ENCODE data around the gene ADPGK. TPM values are rescaled to one million over a fixed set of nuclear protein-coding genes. Genes with fewer than 3 reads are reported as not detected.

Gene ADPGK
- total and polyA plus RNA-seq, 5 donors from 2014 or later, result 66.3 to 99.0 (median 87.1) TPM

DNA sequence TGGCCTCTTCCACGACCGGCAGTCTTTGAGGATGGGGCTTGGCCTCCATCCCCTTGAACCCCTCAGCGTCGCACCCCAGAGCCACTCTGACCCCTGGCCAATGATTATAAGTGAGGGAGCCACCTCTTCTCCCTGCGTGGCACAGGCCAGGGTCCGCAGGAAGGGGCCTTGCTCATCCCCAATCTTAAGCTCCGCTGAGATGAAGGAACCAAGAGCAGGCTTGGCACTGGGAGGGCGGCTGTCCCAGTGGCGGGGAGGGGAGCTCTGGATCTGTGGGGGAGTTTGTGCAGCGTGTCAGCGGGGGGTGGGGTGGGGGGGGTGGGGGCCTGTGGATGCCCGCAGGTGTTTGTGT is 13.8 kb upstream of the ADPGK start:
- ATAC-seq (ENCODE audit: low read depth in 2 of 2), result no peak
- H3K4me1 ChIP-seq (ENCODE audit: control insufficient read depth, insufficient read depth, low read length, poor library complexity, severe bottlenecking), result peaks cover 13% of the 10 kb centered on the region
- no peaks in the 10 kb centered on the region for H3K9me3 ChIP-seq (ENCODE audit: control insufficient read depth in 2 of 2, low read length in 2 of 2)
- H3K36me3 Mint-ChIP-seq, result no peaks in the 10 kb centered on the region
- peaks cover 0 to 14% (median 8%) of the 10 kb centered on the region in 4 donors for H3K4me1 Mint-ChIP-seq
- no peak overlapping the region for H3K27ac ChIP-seq (ENCODE audit: insufficient read depth, low read length, poor library complexity, severe bottlenecking)
- peaks cover 60% of the 10 kb centered on the region for H3K27me3 Mint-ChIP-seq
- no peaks in the 10 kb centered on the region for H3K36me3 ChIP-seq (ENCODE audit: control insufficient read depth, insufficient read depth, low read length)
- no peak for DNase-seq
- H3K9me3 Mint-ChIP-seq, result peaks cover 0 to 2% (median 0%) of the 10 kb centered on the region in 7 donors
- no peak overlapping the region for H3K4me3 ChIP-seq (ENCODE audit: low read depth, low read length)
- H3K27ac Mint-ChIP-seq, result no peak overlapping the region
- H3K4me3 Mint-ChIP-seq, result peak overlapping the region in 3 of 4 donors; percentile 42 to 63 (median 59)
- peaks cover 15% of the 10 kb centered on the region for H3K27me3 ChIP-seq (ENCODE audit: control insufficient read depth, insufficient read depth, low read length)

DNA sequence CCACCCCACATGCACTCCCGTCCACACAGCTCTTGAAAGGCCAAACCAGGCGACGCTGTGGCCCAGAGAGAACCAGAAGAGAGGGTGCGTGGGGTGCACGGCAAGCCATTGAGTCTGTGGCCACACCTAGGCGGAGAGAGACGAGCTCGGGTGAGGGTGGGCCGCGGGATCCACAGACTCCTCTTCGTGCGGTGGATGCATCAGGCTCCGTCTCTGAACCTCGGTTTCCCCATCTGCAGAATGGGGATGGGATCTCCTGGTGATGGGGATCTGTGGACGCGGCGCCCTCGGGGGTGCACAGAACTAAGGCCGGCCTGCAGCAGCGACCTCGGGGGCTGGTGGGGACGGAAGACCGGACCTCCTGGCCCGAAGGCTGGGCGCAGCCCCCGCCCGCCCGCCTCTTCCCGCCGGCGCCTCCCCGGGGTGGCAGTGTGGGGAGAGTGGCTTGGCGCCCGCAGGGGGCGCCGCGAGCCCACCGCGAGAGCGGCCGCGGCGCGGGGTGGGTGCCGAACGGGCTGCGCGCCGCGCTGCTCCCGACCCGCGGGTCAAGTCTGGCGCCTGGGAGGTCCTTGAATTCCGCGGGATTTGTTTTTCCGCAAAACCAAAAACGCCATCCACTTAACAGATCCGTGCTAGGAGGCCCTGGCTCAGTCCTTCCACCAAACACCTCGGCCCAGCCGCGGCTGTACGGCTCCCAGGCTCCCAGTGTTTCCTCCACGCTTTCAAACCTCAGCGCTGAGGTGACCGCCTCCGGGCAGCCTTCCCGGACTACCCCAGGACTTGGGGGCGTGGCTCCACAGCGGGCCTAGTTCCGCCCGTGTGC is 13.2 kb upstream of the ADPGK start:
- peak in 2 of 3 donors; percentile 21 to 22 for DNase-seq
- peaks cover 58% of the 10 kb centered on the region for H3K27me3 Mint-ChIP-seq
- peaks cover 0 to 2% (median 0%) of the 10 kb centered on the region in 7 donors for H3K9me3 Mint-ChIP-seq
- peak overlapping the region in 1 of 3 donors; percentile 87 for H3K27ac Mint-ChIP-seq
- H3K4me3 ChIP-seq (ENCODE audit: low read depth, low read length), result peak overlapping the region; percentile 38
- peak; percentile 66 to 69 for ATAC-seq (ENCODE audit: low read depth in 2 of 2)
- H3K36me3 Mint-ChIP-seq, result no peaks in the 10 kb centered on the region
- peaks cover 13% of the 10 kb centered on the region for H3K4me1 ChIP-seq (ENCODE audit: control insufficient read depth, insufficient read depth, low read length, poor library complexity, severe bottlenecking)
- peak overlapping the region; percentile 66 to 85 (median 75) for H3K4me3 Mint-ChIP-seq
- H3K4me1 Mint-ChIP-seq, result peaks cover 0 to 14% (median 8%) of the 10 kb centered on the region in 4 donors
- H3K9me3 ChIP-seq (ENCODE audit: control insufficient read depth in 2 of 2, low read length in 2 of 2), result no peaks in the 10 kb centered on the region
- no peak overlapping the region for H3K27ac ChIP-seq (ENCODE audit: insufficient read depth, low read length, poor library complexity, severe bottlenecking)
- H3K36me3 ChIP-seq (ENCODE audit: control insufficient read depth, insufficient read depth, low read length), result no peaks in the 10 kb centered on the region
- peaks cover 16% of the 10 kb centered on the region for H3K27me3 ChIP-seq (ENCODE audit: control insufficient read depth, insufficient read depth, low read length)

DNA sequence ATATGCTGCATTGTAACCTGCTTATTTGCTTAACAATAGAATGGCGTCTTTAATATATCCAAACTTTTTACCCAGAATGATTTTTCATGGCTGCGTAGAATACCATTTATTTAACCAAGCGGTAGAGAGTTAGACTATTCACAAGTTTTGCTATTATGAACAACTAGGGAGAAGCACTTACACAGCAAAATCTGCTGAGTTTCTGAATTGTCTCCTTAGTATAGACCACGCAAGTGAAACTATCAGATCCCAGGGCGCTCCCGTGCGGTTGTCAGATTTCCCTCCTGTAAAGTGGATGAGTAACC is 12.6 kb upstream of the ADPGK start:
- DNase-seq (no peak), ATAC-seq (ENCODE audit: low read depth in 2 of 2) (no peak)
- peak overlapping the region; percentile 66 to 85 (median 75) for H3K4me3 Mint-ChIP-seq
- Histone ChIP-seq H3K27ac (ENCODE audit: insufficient read depth, low read length, poor library complexity, severe bottlenecking) (no peak overlapping the region), H3K27me3 (ENCODE audit: control insufficient read depth, insufficient read depth, low read length) (peaks cover 13% of the 10 kb centered on the region), H3K4me3 (ENCODE audit: low read depth, low read length) (no peak overlapping the region), H3K4me1 (ENCODE audit: control insufficient read depth, insufficient read depth, low read length, poor library complexity, severe bottlenecking) (peaks cover 13% of the 10 kb centered on the region), H3K36me3 (ENCODE audit: control insufficient read depth, insufficient read depth, low read length) (no peaks in the 10 kb centered on the region), H3K9me3 (ENCODE audit: control insufficient read depth in 2 of 2, low read length in 2 of 2) (no peaks in the 10 kb centered on the region)
- peak overlapping the region in 1 of 3 donors; percentile 87 for H3K27ac Mint-ChIP-seq
- H3K27me3 Mint-ChIP-seq, result peaks cover 53% of the 10 kb centered on the region
- peaks cover 0 to 14% (median 8%) of the 10 kb centered on the region in 4 donors for H3K4me1 Mint-ChIP-seq
- peaks cover 0 to 2% (median 0%) of the 10 kb centered on the region in 7 donors for H3K9me3 Mint-ChIP-seq
- no peaks in the 10 kb centered on the region for H3K36me3 Mint-ChIP-seq

DNA sequence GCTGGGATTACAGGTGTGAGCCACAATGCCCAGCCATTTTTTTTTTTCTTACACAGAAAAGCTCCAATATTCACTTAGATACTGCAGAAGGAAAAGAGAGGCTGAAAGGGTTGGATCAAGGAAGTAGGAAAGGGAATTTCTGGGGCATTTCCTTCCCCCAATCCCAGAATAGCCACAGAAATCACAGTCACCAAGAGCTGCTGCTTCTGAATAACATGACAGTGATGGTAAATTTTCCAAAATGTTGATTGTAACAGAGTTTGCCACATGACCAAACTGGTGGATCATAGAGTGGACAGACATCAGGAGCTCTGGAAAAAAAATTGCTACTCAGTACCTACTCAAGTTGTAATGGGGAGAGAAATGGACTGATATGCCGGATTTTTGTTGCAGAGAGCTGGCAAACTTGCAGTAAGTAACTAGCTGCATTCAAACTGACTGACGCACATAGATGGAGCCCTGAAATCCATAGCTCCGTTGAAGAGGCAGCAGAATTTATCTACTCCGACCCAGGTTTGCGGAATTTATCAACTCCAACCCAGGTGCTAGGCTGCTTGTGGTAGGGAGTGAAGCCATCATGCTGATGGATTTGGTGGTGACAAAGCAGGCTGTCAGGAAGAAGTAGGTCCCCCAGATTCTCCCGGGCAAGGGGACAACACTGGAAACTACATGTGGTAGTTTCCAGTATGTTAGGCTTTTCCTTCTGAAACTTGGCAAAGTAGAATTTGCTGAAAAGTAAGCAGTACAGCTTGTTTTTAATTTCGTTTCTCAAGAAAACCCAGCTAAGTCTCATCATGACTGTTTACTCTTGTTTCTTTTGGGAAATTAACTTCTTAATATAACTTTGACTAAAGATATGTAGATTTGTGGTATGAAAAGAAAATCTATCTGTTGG is 10.5 kb upstream of the ADPGK start:
- Histone ChIP-seq H3K27ac (ENCODE audit: insufficient read depth, low read length, poor library complexity, severe bottlenecking) (no peak overlapping the region), H3K36me3 (ENCODE audit: control insufficient read depth, insufficient read depth, low read length) (no peaks in the 10 kb centered on the region), H3K9me3 (ENCODE audit: control insufficient read depth in 2 of 2, low read length in 2 of 2) (no peaks in the 10 kb centered on the region), H3K4me1 (ENCODE audit: control insufficient read depth, insufficient read depth, low read length, poor library complexity, severe bottlenecking) (peaks cover 13% of the 10 kb centered on the region), H3K4me3 (ENCODE audit: low read depth, low read length) (no peak overlapping the region), H3K27me3 (ENCODE audit: control insufficient read depth, insufficient read depth, low read length) (peaks cover 6% of the 10 kb centered on the region)
- ATAC-seq (ENCODE audit: low read depth in 2 of 2), result no peak
- H3K4me3 Mint-ChIP-seq, result no peak overlapping the region
- H3K9me3 Mint-ChIP-seq, result peaks cover 0 to 2% (median 0%) of the 10 kb centered on the region in 7 donors
- peaks cover 0 to 14% (median 8%) of the 10 kb centered on the region in 4 donors for H3K4me1 Mint-ChIP-seq
- no peak for DNase-seq
- peaks cover 47% of the 10 kb centered on the region for H3K27me3 Mint-ChIP-seq
- H3K27ac Mint-ChIP-seq, result no peak overlapping the region
- no peaks in the 10 kb centered on the region for H3K36me3 Mint-ChIP-seq

DNA sequence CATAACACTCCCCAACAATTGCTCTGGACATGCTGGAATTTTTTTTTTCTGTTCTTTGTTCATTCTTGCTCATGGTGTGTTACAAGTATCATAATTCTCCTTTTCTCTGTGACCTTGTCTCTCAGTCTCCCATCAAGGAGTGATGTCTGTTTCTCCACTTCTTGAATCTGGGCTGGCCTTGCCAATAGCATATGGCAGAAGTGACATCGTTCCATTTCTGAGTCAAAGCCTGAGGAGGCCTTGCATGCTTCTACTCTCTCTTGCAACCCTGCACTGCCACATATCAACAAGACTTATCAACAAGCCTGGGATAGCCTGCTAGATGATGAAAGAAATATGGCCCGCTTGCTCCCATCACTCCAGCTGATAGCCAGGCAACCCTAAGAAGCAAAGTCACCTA is 8.9 kb upstream of the ADPGK start:
- Mint-ChIP-seq H3K4me1 (peaks cover 0 to 10% (median 5%) of the 10 kb centered on the region in 4 donors), H3K9me3 (no peaks in the 10 kb centered on the region), H3K4me3 (no peak overlapping the region), H3K27me3 (peaks cover 41% of the 10 kb centered on the region), H3K27ac (no peak overlapping the region), H3K36me3 (no peaks in the 10 kb centered on the region)
- H3K36me3 ChIP-seq (ENCODE audit: control insufficient read depth, insufficient read depth, low read length), result no peaks in the 10 kb centered on the region
- peaks cover 6% of the 10 kb centered on the region for H3K27me3 ChIP-seq (ENCODE audit: control insufficient read depth, insufficient read depth, low read length)
- peaks cover 13% of the 10 kb centered on the region for H3K4me1 ChIP-seq (ENCODE audit: control insufficient read depth, insufficient read depth, low read length, poor library complexity, severe bottlenecking)
- DNase-seq (no peak), ATAC-seq (ENCODE audit: low read depth in 2 of 2) (no peak)
- no peak overlapping the region for H3K4me3 ChIP-seq (ENCODE audit: low read depth, low read length)
- H3K27ac ChIP-seq (ENCODE audit: insufficient read depth, low read length, poor library complexity, severe bottlenecking), result no peak overlapping the region
- H3K9me3 ChIP-seq (ENCODE audit: control insufficient read depth in 2 of 2, low read length in 2 of 2), result no peaks in the 10 kb centered on the region

DNA sequence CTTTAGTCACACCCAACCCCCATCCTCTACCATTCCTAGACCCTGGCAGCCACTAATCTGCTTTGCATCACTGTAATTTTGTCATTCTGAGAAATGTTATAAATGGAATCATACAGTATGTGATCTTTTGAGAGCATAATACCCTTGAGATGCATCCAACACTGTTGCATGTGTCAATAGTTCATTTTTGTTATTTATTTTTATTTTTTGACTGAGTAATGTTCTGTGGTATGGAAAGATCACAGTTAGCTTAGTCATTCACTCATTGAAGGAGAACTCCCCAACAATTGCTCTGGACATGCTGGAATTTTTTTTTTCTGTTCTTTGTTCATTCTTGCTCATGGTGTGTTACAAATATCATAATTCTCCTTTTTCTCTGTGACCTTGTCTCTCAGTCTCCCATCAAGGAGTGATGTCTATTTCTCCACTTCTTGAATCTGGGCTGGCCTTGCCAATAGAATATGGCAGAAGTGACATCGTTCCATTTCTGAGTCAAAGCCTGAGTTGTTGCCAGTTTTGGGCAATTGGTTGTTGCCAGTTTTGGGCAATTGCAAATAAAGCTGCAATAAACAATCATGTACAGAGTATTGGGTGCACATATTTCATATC is 6.8 kb upstream of the ADPGK start:
- H3K27ac Mint-ChIP-seq, result no peak overlapping the region
- no peaks in the 10 kb centered on the region for H3K36me3 ChIP-seq (ENCODE audit: control insufficient read depth, insufficient read depth, low read length)
- peaks cover 3% of the 10 kb centered on the region for H3K4me1 ChIP-seq (ENCODE audit: control insufficient read depth, insufficient read depth, low read length, poor library complexity, severe bottlenecking)
- H3K27me3 ChIP-seq (ENCODE audit: control insufficient read depth, insufficient read depth, low read length), result peaks cover 6% of the 10 kb centered on the region
- ATAC-seq (ENCODE audit: low read depth in 2 of 2) (no peak), DNase-seq (no peak)
- peaks cover 0 to 2% (median 1%) of the 10 kb centered on the region in 4 donors for H3K4me1 Mint-ChIP-seq
- H3K27me3 Mint-ChIP-seq, result peaks cover 24% of the 10 kb centered on the region
- H3K27ac ChIP-seq (ENCODE audit: insufficient read depth, low read length, poor library complexity, severe bottlenecking), result no peak overlapping the region
- H3K4me3 Mint-ChIP-seq, result no peak overlapping the region
- no peaks in the 10 kb centered on the region for H3K9me3 ChIP-seq (ENCODE audit: control insufficient read depth in 2 of 2, low read length in 2 of 2)
- no peaks in the 10 kb centered on the region for H3K9me3 Mint-ChIP-seq
- no peak overlapping the region for H3K4me3 ChIP-seq (ENCODE audit: low read depth, low read length)
- H3K36me3 Mint-ChIP-seq, result no peaks in the 10 kb centered on the region

DNA sequence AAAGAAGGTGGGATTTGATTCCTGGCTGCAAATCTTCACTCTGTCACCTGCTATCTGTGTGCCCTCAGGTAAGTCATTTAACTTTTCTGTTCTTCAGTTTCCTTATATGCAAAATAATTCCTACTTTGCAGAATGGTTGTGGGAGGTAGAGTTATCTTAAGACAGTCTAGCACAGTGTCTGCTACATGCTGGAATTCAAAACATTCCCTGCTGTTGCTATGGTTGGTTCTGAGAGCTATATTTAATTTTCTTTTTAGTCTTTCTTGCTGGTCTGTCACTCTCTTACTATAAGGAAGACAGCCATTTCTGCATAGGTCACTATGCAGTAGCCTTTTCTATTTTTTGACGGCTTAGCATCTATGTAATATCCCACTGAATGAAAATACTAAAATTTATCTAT is 4.0 kb upstream of the ADPGK start:
- Mint-ChIP-seq H3K36me3 (no peaks in the 10 kb centered on the region), H3K27me3 (peaks cover 16% of the 10 kb centered on the region), H3K4me1 (peaks cover 6 to 25% (median 15%) of the 10 kb centered on the region in 4 donors), H3K4me3 (peak overlapping the region in 2 of 4 donors; percentile 48), H3K9me3 (no peaks in the 10 kb centered on the region), H3K27ac (no peak overlapping the region)
- ATAC-seq (ENCODE audit: low read depth in 2 of 2) (no peak), DNase-seq (no peak)
- peaks cover 20% of the 10 kb centered on the region for H3K4me1 ChIP-seq (ENCODE audit: control insufficient read depth, insufficient read depth, low read length, poor library complexity, severe bottlenecking)
- no peak overlapping the region for H3K27ac ChIP-seq (ENCODE audit: insufficient read depth, low read length, poor library complexity, severe bottlenecking)
- no peak overlapping the region for H3K4me3 ChIP-seq (ENCODE audit: low read depth, low read length)
- H3K27me3 ChIP-seq (ENCODE audit: control insufficient read depth, insufficient read depth, low read length), result peaks cover 5% of the 10 kb centered on the region
- H3K36me3 ChIP-seq (ENCODE audit: control insufficient read depth, insufficient read depth, low read length), result no peaks in the 10 kb centered on the region
- no peaks in the 10 kb centered on the region for H3K9me3 ChIP-seq (ENCODE audit: control insufficient read depth in 2 of 2, low read length in 2 of 2)

Data from CD4-positive, CD25-positive, alpha-beta regulatory T cell (primary cell).